Vagina (tissue), 2 donors: ENCODE results near the gene PHF5A.

Source experiments
- POLR2A ChIP-seq, 2 donors: fragments of 450-650 bp; IDR thresholded peaks; one replicate each; pipeline ENCODE4 v1.6.1; 2017; ENCODE audit warnings: antibody characterized with exemption in 2 of 2, mild to moderate bottlenecking in 2 of 2, moderate library complexity in 2 of 2
- POLR2AphosphoS5 ChIP-seq, 2 donors: sonication (generic); formaldehyde crosslinking; IDR thresholded peaks; one replicate each; pipeline ENCODE4 v1.9.0; 2017; ENCODE audit warnings: antibody characterized with exemption in 2 of 2, mild to moderate bottlenecking in 2 of 2, low read depth in 1 of 2; ENCODE audit not compliant: insufficient read depth in 1 of 2
- TF ChIP-seq, protein P1 (sequence below), 3 experiments: fragments of 450-650 bp in 2 of 3; fragments of 200-600 bp in 1 of 3; sonication (generic) in 1 of 3; IDR thresholded peaks; one replicate each; pipeline ENCODE4 v1.5.1; 2017 to 2019; ENCODE audit warnings: antibody characterized with exemption in 3 of 3, mild to moderate bottlenecking in 2 of 3, moderate library complexity in 2 of 3

DNA sequence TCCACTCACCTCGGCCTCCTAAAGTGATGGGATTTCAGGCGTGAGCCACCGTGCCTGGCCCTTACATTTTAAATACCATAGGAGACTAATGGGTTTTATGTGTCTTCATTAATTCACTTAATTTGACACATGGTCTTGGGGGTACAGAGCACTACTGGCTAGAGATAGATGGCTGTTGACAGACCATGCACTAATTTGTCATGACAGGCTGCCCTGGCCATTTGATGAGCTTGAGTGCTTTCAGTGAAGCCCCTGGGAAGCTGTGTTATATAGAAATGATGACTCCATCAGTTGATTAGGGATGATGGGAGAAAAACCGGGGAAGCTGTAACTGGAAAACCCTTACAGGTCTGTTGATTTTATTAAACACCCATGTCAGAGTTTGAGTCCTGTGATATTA lies 6.6 kb downstream of the PHF5A start:
- TF ChIP-seq POLR2AphosphoS5 (IDR thresholded peaks at IDR 0.05; ENCODE audit: insufficient read depth in 1 of 2, low read depth in 1 of 2) = no peak
- TF ChIP-seq, protein P1, sequence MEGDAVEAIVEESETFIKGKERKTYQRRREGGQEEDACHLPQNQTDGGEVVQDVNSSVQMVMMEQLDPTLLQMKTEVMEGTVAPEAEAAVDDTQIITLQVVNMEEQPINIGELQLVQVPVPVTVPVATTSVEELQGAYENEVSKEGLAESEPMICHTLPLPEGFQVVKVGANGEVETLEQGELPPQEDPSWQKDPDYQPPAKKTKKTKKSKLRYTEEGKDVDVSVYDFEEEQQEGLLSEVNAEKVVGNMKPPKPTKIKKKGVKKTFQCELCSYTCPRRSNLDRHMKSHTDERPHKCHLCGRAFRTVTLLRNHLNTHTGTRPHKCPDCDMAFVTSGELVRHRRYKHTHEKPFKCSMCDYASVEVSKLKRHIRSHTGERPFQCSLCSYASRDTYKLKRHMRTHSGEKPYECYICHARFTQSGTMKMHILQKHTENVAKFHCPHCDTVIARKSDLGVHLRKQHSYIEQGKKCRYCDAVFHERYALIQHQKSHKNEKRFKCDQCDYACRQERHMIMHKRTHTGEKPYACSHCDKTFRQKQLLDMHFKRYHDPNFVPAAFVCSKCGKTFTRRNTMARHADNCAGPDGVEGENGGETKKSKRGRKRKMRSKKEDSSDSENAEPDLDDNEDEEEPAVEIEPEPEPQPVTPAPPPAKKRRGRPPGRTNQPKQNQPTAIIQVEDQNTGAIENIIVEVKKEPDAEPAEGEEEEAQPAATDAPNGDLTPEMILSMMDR (IDR thresholded peaks at IDR 0.05) = no peak
- no peak for TF ChIP-seq POLR2A (IDR thresholded peaks at IDR 0.05)
